ENCODE results near the gene MVB12B. TPM values are rescaled to one million over a fixed set of nuclear protein-coding genes. Genes with fewer than 3 reads are reported as not detected.

MVB12B gene
- total and polyA plus RNA-seq, 2 of the 13 experiments (the other 11 are each of a cell fraction or from before 2014, with no cell fraction given): 12.1 to 30.1 TPM

DNA sequence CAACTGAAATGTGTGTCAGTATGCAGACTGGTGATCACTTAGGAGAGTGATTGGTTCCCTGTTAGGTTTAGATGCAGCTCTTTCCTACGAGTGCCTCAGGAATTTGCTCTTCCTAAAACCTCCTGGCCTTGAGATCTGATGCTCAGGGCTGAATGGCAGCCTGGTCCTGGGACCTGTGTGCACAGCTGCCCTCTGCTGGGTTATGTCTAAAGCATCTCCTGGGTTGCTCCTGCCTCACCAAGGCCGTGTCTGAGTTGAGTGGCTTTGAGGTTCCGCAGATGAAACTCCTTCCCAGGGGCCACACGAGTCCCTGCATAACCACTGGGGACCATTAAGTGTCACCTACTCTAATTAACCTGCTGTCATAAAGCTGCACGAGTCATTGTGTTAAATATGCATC, 59.5 kb downstream of the MVB12B start:
- Histone ChIP-seq H3K27ac (ENCODE audit: extremely low read length, insufficient read depth, low read length) (no peak overlapping the region), H4K20me1 (ENCODE audit: insufficient read depth, low read length) (no peaks in the 10 kb centered on the region; the same call in 1 of the 2 replicates), H3K9ac (ENCODE audit: insufficient read depth, low read depth, low read length) (no peak overlapping the region), H3K36me3 (replicated peaks in 1 of 2; ENCODE audit: control insufficient read depth in 1 of 2, insufficient read depth in 2 of 2, low read length in 2 of 2) (peaks cover 17 to 71% of the 10 kb centered on the region in 2 experiments), H3K4me3 (replicated peaks in 1 of 3; ENCODE audit: insufficient read depth in 1 of 3, low read depth in 2 of 3, low read length in 3 of 3) (no peak overlapping the region), H3K27me3 (ENCODE audit: control insufficient read depth in 1 of 2, insufficient read depth in 2 of 2, low read length in 2 of 2) (no peaks in the 10 kb centered on the region), H3K79me2 (ENCODE audit: insufficient read depth, low read length) (no peaks in the 10 kb centered on the region), H2AFZ (ENCODE audit: low read length) (no peak overlapping the region), H3K9me3 (ENCODE audit: low read length) (no peaks in the 10 kb centered on the region), H3K4me2 (ENCODE audit: low read depth, low read length) (no peak overlapping the region), H3K4me1 (ENCODE audit: insufficient read depth, low read length) (no peaks in the 10 kb centered on the region)
- peak; percentile 68 for FAIRE-seq
- POLR2A ChIA-PET: no interaction called here
- CTCF ChIA-PET (ENCODE audit: low intra/inter-chr PET ratio, low total read pairs): interaction anchor here (1.6 kb wide), 2 partner anchors 69 to 84 kb away, joined by 12 to 13 read pairs; no protein-coding TSS in a partner anchor
- BruUV-seq (replicated peaks): no TSS peak
- DNase-seq (ENCODE audit: low spot score): peak; percentile 37
- WGBS (ENCODE audit: low lambda C conversion rate): 67% methylated on average over 5 of the region's 5 CpGs
- in situ Hi-C loops (cut with HindIII; ENCODE audit: extremely low pct_ligation_motif_present, low pct_unique_long_range_greater_than_20kb) (no loop called here), intact Hi-C loops (cut with micrococcal nuclease; ENCODE audit: unreplicated experiment) (loop anchor here (2.0 kb wide), 1 partner anchor 83 kb away; no protein-coding TSS in a partner anchor)
- peak; percentile 88 for ATAC-seq
- no peak for TF ChIP-seq IKZF1 (IDR thresholded peaks at IDR 0.05)
- no peak for TF ChIP-seq PLRG1 (conservative IDR thresholded peaks at IDR 0.05)
- no peak for TF ChIP-seq EZH2 (conservative IDR thresholded peaks at IDR 0.05; ENCODE audit: low read depth, low read length)
- TF ChIP-seq STAG1 (CRISPR knock-in tag; IDR thresholded peaks at IDR 0.05): peak; percentile 85
- peak; percentile 86 for TF ChIP-seq SMC3 (IDR thresholded peaks at IDR 0.05; ENCODE audit: low read length)
- peak; percentile 75 for TF ChIP-seq RAD21 (CRISPR knock-in tag; IDR thresholded peaks at IDR 0.05)
- no peak for TF ChIP-seq ZNF670 (CRISPR knock-in tag; IDR thresholded peaks at IDR 0.05; ENCODE audit: borderline replicate concordance)
- TF ChIP-seq, protein P1, sequence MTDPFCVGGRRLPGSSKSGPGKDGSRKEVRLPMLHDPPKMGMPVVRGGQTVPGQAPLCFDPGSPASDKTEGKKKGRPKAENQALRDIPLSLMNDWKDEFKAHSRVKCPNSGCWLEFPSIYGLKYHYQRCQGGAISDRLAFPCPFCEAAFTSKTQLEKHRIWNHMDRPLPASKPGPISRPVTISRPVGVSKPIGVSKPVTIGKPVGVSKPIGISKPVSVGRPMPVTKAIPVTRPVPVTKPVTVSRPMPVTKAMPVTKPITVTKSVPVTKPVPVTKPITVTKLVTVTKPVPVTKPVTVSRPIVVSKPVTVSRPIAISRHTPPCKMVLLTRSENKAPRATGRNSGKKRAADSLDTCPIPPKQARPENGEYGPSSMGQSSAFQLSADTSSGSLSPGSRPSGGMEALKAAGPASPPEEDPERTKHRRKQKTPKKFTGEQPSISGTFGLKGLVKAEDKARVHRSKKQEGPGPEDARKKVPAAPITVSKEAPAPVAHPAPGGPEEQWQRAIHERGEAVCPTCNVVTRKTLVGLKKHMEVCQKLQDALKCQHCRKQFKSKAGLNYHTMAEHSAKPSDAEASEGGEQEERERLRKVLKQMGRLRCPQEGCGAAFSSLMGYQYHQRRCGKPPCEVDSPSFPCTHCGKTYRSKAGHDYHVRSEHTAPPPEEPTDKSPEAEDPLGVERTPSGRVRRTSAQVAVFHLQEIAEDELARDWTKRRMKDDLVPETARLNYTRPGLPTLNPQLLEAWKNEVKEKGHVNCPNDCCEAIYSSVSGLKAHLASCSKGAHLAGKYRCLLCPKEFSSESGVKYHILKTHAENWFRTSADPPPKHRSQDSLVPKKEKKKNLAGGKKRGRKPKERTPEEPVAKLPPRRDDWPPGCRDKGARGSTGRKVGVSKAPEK (CRISPR knock-in tag; IDR thresholded peaks at IDR 0.05; ENCODE audit: borderline replicate concordance): no peak
- TF ChIP-seq, protein P2, sequence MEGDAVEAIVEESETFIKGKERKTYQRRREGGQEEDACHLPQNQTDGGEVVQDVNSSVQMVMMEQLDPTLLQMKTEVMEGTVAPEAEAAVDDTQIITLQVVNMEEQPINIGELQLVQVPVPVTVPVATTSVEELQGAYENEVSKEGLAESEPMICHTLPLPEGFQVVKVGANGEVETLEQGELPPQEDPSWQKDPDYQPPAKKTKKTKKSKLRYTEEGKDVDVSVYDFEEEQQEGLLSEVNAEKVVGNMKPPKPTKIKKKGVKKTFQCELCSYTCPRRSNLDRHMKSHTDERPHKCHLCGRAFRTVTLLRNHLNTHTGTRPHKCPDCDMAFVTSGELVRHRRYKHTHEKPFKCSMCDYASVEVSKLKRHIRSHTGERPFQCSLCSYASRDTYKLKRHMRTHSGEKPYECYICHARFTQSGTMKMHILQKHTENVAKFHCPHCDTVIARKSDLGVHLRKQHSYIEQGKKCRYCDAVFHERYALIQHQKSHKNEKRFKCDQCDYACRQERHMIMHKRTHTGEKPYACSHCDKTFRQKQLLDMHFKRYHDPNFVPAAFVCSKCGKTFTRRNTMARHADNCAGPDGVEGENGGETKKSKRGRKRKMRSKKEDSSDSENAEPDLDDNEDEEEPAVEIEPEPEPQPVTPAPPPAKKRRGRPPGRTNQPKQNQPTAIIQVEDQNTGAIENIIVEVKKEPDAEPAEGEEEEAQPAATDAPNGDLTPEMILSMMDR (CRISPR knock-in tag; IDR thresholded peaks at IDR 0.05): peak; percentile 70
- TF ChIP-seq SNAPC2 (CRISPR knock-in tag; IDR thresholded peaks at IDR 0.05): no peak
- TF ChIP-seq ZNF530 (CRISPR knock-in tag; IDR thresholded peaks at IDR 0.05; ENCODE audit: low read depth): no peak
- no peak for TF ChIP-seq GABPA (IDR thresholded peaks at IDR 0.05; ENCODE audit: low read depth, low read length)
- TF ChIP-seq GABPA (CRISPR knock-in tag; IDR thresholded peaks at IDR 0.05; ENCODE audit: low read depth): no peak
- TF ChIP-seq POLR2A (IDR thresholded peaks at IDR 0.05; ENCODE audit: insufficient read depth in 1 of 2, low read depth in 2 of 2, low read length in 2 of 2): no peak
- TF ChIP-seq NFYB (CRISPR knock-in tag; IDR thresholded peaks at IDR 0.05): no peak
- no peak for TF ChIP-seq HOXA3 (CRISPR knock-in tag; IDR thresholded peaks at IDR 0.05)
- no peak for TF ChIP-seq SSRP1 (CRISPR knock-in tag; IDR thresholded peaks at IDR 0.05)
- TF ChIP-seq FOXA1 (IDR thresholded peaks at IDR 0.05): no peak
- no peak for TF ChIP-seq FOXA1 (CRISPR knock-in tag; IDR thresholded peaks at IDR 0.05)
- no peak for TF ChIP-seq TBL1XR1 (IDR thresholded peaks at IDR 0.05; ENCODE audit: borderline replicate concordance, low read length, partially characterized antibody)
- no peak for TF ChIP-seq DNMT3B (CRISPR knock-in tag; conservative IDR thresholded peaks at IDR 0.05)
- no peak for TF ChIP-seq ADNP (CRISPR knock-in tag; IDR thresholded peaks at IDR 0.05)
- TF ChIP-seq TEAD3 (CRISPR knock-in tag; optimal IDR thresholded peaks at IDR 0.05; ENCODE audit: borderline replicate concordance): peak; percentile 42
- TF ChIP-seq HES4 (CRISPR knock-in tag; IDR thresholded peaks at IDR 0.05; ENCODE audit: borderline replicate concordance): no peak
- no peak for TF ChIP-seq RARG (CRISPR knock-in tag; IDR thresholded peaks at IDR 0.05; ENCODE audit: low read depth)
- peak; percentile 22; the same call in 1 of the 2 replicates for TF ChIP-seq SAP130 (CRISPR knock-in tag; IDR thresholded peaks at IDR 0.05; ENCODE audit: low read depth)
